ENCODE measurements around the gene GAB2. TPM values are rescaled to one million over a fixed set of nuclear protein-coding genes. Genes with fewer than 3 reads are reported as not detected.
A peak's percentile ranks its signal among the peaks of the same experiment; 100 is the strongest.
"Not testable (repeated sequence)": the region's sequence is repeated elsewhere in the genome, so short reads cannot be mapped to it uniquely, and the experiment has no call there.

GAB2 gene, protein sequence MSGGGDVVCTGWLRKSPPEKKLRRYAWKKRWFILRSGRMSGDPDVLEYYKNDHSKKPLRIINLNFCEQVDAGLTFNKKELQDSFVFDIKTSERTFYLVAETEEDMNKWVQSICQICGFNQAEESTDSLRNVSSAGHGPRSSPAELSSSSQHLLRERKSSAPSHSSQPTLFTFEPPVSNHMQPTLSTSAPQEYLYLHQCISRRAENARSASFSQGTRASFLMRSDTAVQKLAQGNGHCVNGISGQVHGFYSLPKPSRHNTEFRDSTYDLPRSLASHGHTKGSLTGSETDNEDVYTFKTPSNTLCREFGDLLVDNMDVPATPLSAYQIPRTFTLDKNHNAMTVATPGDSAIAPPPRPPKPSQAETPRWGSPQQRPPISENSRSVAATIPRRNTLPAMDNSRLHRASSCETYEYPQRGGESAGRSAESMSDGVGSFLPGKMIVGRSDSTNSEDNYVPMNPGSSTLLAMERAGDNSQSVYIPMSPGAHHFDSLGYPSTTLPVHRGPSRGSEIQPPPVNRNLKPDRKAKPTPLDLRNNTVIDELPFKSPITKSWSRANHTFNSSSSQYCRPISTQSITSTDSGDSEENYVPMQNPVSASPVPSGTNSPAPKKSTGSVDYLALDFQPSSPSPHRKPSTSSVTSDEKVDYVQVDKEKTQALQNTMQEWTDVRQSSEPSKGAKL
- total RNA-seq: 10 to 100 TPM; 21.5 to 36.1 (median 26.6) TPM
- long read RNA-seq, donor 1, partial matches to known transcripts: 0 of 5 reads
- long read RNA-seq, donor 1, other reads (novel, unspliced or antisense): 5 of 5 reads
- long read RNA-seq, donor 2, partial matches to known transcripts: 0 of 3 reads
- long read RNA-seq, donor 2, other reads (novel, unspliced or antisense): 3 of 3 reads

- H3K4me1 ChIP-seq (ENCODE audit: low read depth): peaks cover 13% of the 10 kb centered on the region
- no peaks in the 10 kb centered on the region for H3K9me3 ChIP-seq
- peak; percentile 70 to 79 (median 77) for DNase-seq
- peak; percentile 51 for ATAC-seq
- peak within 1 kb of the TSS; percentile 62 for H3K4me3 ChIP-seq
- no peaks in the 10 kb centered on the region for H3K36me3 ChIP-seq (ENCODE audit: low read depth)
- intact Hi-C loops (cut with DNase I, micrococcal nuclease): loop anchor here in 1 of 2 donors (5.0 kb wide), 1 partner anchor 145 kb away; no protein-coding TSS in a partner anchor
- TF ChIP-seq, protein P1, sequence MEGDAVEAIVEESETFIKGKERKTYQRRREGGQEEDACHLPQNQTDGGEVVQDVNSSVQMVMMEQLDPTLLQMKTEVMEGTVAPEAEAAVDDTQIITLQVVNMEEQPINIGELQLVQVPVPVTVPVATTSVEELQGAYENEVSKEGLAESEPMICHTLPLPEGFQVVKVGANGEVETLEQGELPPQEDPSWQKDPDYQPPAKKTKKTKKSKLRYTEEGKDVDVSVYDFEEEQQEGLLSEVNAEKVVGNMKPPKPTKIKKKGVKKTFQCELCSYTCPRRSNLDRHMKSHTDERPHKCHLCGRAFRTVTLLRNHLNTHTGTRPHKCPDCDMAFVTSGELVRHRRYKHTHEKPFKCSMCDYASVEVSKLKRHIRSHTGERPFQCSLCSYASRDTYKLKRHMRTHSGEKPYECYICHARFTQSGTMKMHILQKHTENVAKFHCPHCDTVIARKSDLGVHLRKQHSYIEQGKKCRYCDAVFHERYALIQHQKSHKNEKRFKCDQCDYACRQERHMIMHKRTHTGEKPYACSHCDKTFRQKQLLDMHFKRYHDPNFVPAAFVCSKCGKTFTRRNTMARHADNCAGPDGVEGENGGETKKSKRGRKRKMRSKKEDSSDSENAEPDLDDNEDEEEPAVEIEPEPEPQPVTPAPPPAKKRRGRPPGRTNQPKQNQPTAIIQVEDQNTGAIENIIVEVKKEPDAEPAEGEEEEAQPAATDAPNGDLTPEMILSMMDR (IDR thresholded peaks at IDR 0.05): no peak
These were observed at the start of gene GAB2 for GRCh38 chr11:78417175-78417887. Gene GAB2 (minus strand): TSS chr11:78417820. CDS start chr11:78417720, 100 bp downstream.

DNA sequence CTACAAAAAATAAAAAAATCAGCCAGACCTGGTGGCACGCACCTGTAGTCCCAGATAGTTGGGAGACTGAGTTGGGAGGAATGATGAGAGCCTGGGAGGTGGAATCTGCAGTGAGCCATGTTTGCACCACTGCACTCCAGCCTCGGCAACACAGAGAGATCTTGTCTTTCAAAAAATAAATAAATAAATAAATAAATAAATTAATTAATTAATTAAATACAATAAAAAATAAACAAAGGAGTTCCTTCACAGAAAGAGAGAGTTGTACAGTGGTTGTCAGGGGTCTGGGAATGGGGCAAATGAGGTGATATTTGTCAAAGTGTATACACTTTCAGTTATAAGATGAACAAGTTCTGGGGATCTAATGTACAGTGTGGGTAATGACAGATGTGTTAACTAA lies 49.8 kb upstream of the GAB2 start:
- Histone ChIP-seq H3K4me3 (no peak overlapping the region), H3K9me3 (no peaks in the 10 kb centered on the region), H3K36me3 (ENCODE audit: low read depth) (no peaks in the 10 kb centered on the region), H3K4me1 (ENCODE audit: low read depth) (no peaks in the 10 kb centered on the region)
- TF ChIP-seq, protein P1 (IDR thresholded peaks at IDR 0.05): no peak
- ATAC-seq: no peak
- no peak for DNase-seq
- intact Hi-C loops (cut with DNase I, micrococcal nuclease): no loop called here

GRCh38 chr11:78465169-78465942 lies 47.7 kb upstream of the GAB2 start:
- Histone ChIP-seq H3K4me3 (no peak overlapping the region), H3K36me3 (ENCODE audit: low read depth) (no peaks in the 10 kb centered on the region), H3K4me1 (ENCODE audit: low read depth) (no peaks in the 10 kb centered on the region), H3K9me3 (no peaks in the 10 kb centered on the region)
- intact Hi-C loops (cut with DNase I, micrococcal nuclease): no loop called here
- DNase-seq (peak in 2 of 3 donors; percentile 47 to 56), ATAC-seq (peak; percentile 91)
- TF ChIP-seq, protein P1 (IDR thresholded peaks at IDR 0.05): no peak

GRCh38 chr11:78464787-78465168 lies 47.2 kb upstream of the GAB2 start:
- DNase-seq; H3K36me3 ChIP-seq (ENCODE audit: low read depth); ATAC-seq; H3K4me1 ChIP-seq (ENCODE audit: low read depth); intact Hi-C loops (cut with DNase I, micrococcal nuclease); H3K4me3 ChIP-seq; H3K9me3 ChIP-seq: not testable (repeated sequence)

DNA sequence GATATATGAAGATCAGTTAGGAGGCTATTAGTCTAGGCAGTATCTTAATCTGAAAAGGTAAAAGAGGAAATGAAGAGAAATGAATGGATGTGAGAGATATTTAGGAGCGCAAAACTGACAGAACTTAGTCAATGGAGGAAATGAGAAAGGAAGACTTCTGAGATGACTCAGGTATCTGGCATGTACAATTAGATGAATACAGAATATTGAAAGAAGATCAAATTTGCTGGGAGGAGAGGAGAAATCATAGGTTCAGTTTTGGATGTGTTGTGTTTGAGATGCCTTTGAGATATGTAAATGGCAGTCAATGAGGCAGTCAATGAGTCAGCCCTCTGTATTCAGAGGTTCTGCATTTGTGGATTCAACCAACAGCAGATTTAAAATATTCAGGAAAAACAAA lies 42.9 kb upstream of the GAB2 start:
- no peak for ATAC-seq
- TF ChIP-seq, protein P1 (IDR thresholded peaks at IDR 0.05): no peak
- Histone ChIP-seq H3K36me3 (ENCODE audit: low read depth) (no peaks in the 10 kb centered on the region), H3K9me3 (no peaks in the 10 kb centered on the region), H3K4me3 (no peak overlapping the region), H3K4me1 (ENCODE audit: low read depth) (no peaks in the 10 kb centered on the region)
- no peak for DNase-seq
- intact Hi-C loops (cut with DNase I, micrococcal nuclease): no loop called here
